Left ventricle myocardium superior (tissue), 1 donor: Measurements from ENCODE around the gene PRKACB. TPM values are rescaled to one million over a fixed set of nuclear protein-coding genes. Genes with fewer than 3 reads are reported as not detected.
"Not testable (repeated sequence)": the region's sequence is repeated elsewhere in the genome, so short reads cannot be mapped to it uniquely, and the experiment has no call there.

Experiments
- ATAC-seq: fragments of 200-7000 bp; cut with Tn5 transposase; one replicate; pipeline ENCODE4 v1.9.1; 2020; ENCODE audit warnings: mild to moderate bottlenecking, moderate library complexity
- DNase-seq: peaks from one replicate; pipeline ENCODE4 v3.0.0-alpha.2; 2020
- intact Hi-C: fragments of 100-400 bp; cut with micrococcal nuclease; formaldehyde crosslinking; loops from one replicate; pipeline ENCODE4 v1.11.0; 2022
- total RNA-seq: library from RNA; stranded (reverse); fragmentation: NEBNext Ultra II Directional; extraction: Animal tissue kit (Norgen Biotek cat#: 25700); gene quantifications from one replicate; pipeline ENCODE4 v1.2.1, GENCODE V29; 2021
- donor health status: DM: no; HTN: yes; CAD: no; lungs with severe emphysema.

PRKACB gene
- total RNA-seq, 1 donor from 2014 or later, result 35.2 TPM

GRCh38 chr1:84259376-84259775 lies 115.3 kb downstream of the PRKACB start:
- intact Hi-C loops, result no loop called here
- no peak for DNase-seq
- ATAC-seq, result no peak

GRCh38 chr1:84259989-84260388 lies 115.9 kb downstream of the PRKACB start:
- ATAC-seq (no peak), DNase-seq (no peak)
- intact Hi-C loops, result no loop called here

GRCh38 chr1:84260852-84261518 lies 116.9 kb downstream of the PRKACB start:
- intact Hi-C loops, result no loop called here
- no peak for DNase-seq
- no peak for ATAC-seq

- ATAC-seq (no peak), DNase-seq (no peak)
- intact Hi-C loops, result no loop called here
These were observed 120.9 kb downstream of the PRKACB start for GRCh38 chr1:84264961-84265360.

GRCh38 chr1:84265867-84266266 lies 121.8 kb downstream of the PRKACB start:
- DNase-seq (no peak), ATAC-seq (no peak)
- intact Hi-C loops, result no loop called here

- intact Hi-C loops, result no loop called here
- ATAC-seq (no peak), DNase-seq (no peak)
These were observed 122.7 kb downstream of the PRKACB start for GRCh38 chr1:84266748-84267147.

- DNase-seq (no peak), ATAC-seq (no peak)
- intact Hi-C loops, result no loop called here
These were observed 123.4 kb downstream of the PRKACB start for GRCh38 chr1:84267476-84267875.

GRCh38 chr1:84268346-84268745 lies 124.3 kb downstream of the PRKACB start:
- intact Hi-C loops, result no loop called here
- no peak for ATAC-seq
- no peak for DNase-seq

GRCh38 chr1:84269306-84269705 lies 125.2 kb downstream of the PRKACB start:
- DNase-seq (no peak), ATAC-seq (no peak)
- intact Hi-C loops, result no loop called here

- ATAC-seq (no peak), DNase-seq (no peak)
- intact Hi-C loops, result no loop called here
These were observed 127.5 kb downstream of the PRKACB start for GRCh38 chr1:84271441-84272151.

- no peak for DNase-seq
- ATAC-seq, result no peak
- intact Hi-C loops, result no loop called here
These were observed 128.3 kb downstream of the PRKACB start for GRCh38 chr1:84272401-84272800.

GRCh38 chr1:84277343-84278059 lies 133.4 kb downstream of the PRKACB start:
- no peak for ATAC-seq
- intact Hi-C loops, result no loop called here
- DNase-seq, result no peak

- DNase-seq (no peak), ATAC-seq (no peak)
- intact Hi-C loops, result no loop called here
These were observed 134.8 kb downstream of the PRKACB start for GRCh38 chr1:84278905-84279304.

GRCh38 chr1:84280912-84281311 lies 136.8 kb downstream of the PRKACB start:
- DNase-seq, result no peak
- ATAC-seq, result no peak
- intact Hi-C loops, result no loop called here

- intact Hi-C loops, result no loop called here
- ATAC-seq, result no peak
These were observed 138.8 kb downstream of the PRKACB start for GRCh38 chr1:84282780-84283333.

GRCh38 chr1:84283381-84283780 lies 139.3 kb downstream of the PRKACB start:
- ATAC-seq, result no peak
- no peak for DNase-seq
- intact Hi-C loops, result no loop called here

More at GRCh38 chr1:84282780-84283333, 138.8 kb downstream of the PRKACB start:
- DNase-seq, result no peak

- intact Hi-C loops, result no loop called here
- no peak for DNase-seq
- no peak for ATAC-seq
These were observed 142.0 kb downstream of the PRKACB start for GRCh38 chr1:84286071-84286470.

GRCh38 chr1:84287389-84287788 lies 143.3 kb downstream of the PRKACB start:
- ATAC-seq, intact Hi-C loops, DNase-seq: not testable (repeated sequence)
